ENCODE data around the gene EXOC6B.

Gene EXOC6B

GRCh38 chr2:72734432-72734831 is 91.4 kb downstream of the EXOC6B start:
- no peaks in the 10 kb centered on the region for H3K4me1 ChIP-seq (ENCODE audit: control insufficient read depth in 2 of 2, insufficient read depth in 1 of 2, low read depth in 1 of 2, low read length in 2 of 2)
- H2BK5ac ChIP-seq (ENCODE audit: low read length): no peak overlapping the region
- H3K4me3 ChIP-seq (ENCODE audit: low read length in 2 of 2): no peak overlapping the region
- no peak overlapping the region for H2BK12ac ChIP-seq (ENCODE audit: low read length)
- no peak overlapping the region for H3K14ac ChIP-seq (ENCODE audit: low read length)
- H3K23ac ChIP-seq (ENCODE audit: low read depth, low read length, poor library complexity): no peak overlapping the region
- H4K91ac ChIP-seq (ENCODE audit: low read depth, low read length, poor library complexity): no peak overlapping the region
- no peak overlapping the region for H2AK5ac ChIP-seq (ENCODE audit: low read depth, low read length)
- H2BK120ac ChIP-seq (ENCODE audit: low read depth, low read length): no peak overlapping the region
- no CpG with 5 or more reads among the region's 2 CpGs for WGBS, 2 donors (ENCODE audit: extremely low coverage in 2 of 2, insufficient read length in 2 of 2, insufficient replicate concordance in 1 of 2)
- H2AFZ ChIP-seq (ENCODE audit: low read length): no peak overlapping the region
- no peaks in the 10 kb centered on the region for H3K36me3 ChIP-seq (replicated peaks in 1 of 2; ENCODE audit: control insufficient read depth in 2 of 2, insufficient read depth in 2 of 2, low read length in 2 of 2)
- H3K9me3 ChIP-seq (replicated peaks in 1 of 2; ENCODE audit: control insufficient read depth in 2 of 2, insufficient read depth in 1 of 2, low read depth in 1 of 2, low read length in 2 of 2): no peaks in the 10 kb centered on the region
- H3K18ac ChIP-seq (ENCODE audit: low read length): no peak overlapping the region
- H3K79me1 ChIP-seq (ENCODE audit: low read depth, low read length): no peaks in the 10 kb centered on the region
- H3K9ac ChIP-seq (ENCODE audit: low read depth, low read length, poor library complexity): no peak overlapping the region
- H3K4ac ChIP-seq (ENCODE audit: low read length): no peak overlapping the region
- DNase-seq (ENCODE audit: low spot score): no peak
- H3K4me2 ChIP-seq (ENCODE audit: insufficient read depth, low read length, poor library complexity, severe bottlenecking): no peak overlapping the region
- no peak overlapping the region for H4K8ac ChIP-seq (ENCODE audit: low read depth, low read length)
- H3K27me3 ChIP-seq (ENCODE audit: control insufficient read depth in 3 of 3, insufficient read depth in 3 of 3, low read depth in 1 of 3, low read length in 3 of 3): no peaks in the 10 kb centered on the region
- H3K27ac ChIP-seq (replicated peaks; ENCODE audit: low read length): no peak overlapping the region
- no peak overlapping the region for H2BK15ac ChIP-seq (ENCODE audit: low read length)

- Histone ChIP-seq H2BK120ac (ENCODE audit: low read depth, low read length) (no peak overlapping the region), H2BK5ac (ENCODE audit: low read length) (no peak overlapping the region), H2AK5ac (ENCODE audit: low read depth, low read length) (no peak overlapping the region), H4K8ac (ENCODE audit: low read depth, low read length) (no peak overlapping the region), H4K91ac (ENCODE audit: low read depth, low read length, poor library complexity) (no peak overlapping the region), H3K4me3 (ENCODE audit: low read length in 2 of 2) (no peak overlapping the region), H2AFZ (ENCODE audit: low read length) (no peak overlapping the region), H3K18ac (ENCODE audit: low read length) (no peak overlapping the region), H3K79me1 (ENCODE audit: low read depth, low read length) (no peaks in the 10 kb centered on the region), H3K27ac (replicated peaks; ENCODE audit: low read length) (no peak overlapping the region), H3K27me3 (ENCODE audit: control insufficient read depth in 3 of 3, insufficient read depth in 3 of 3, low read depth in 1 of 3, low read length in 3 of 3) (no peaks in the 10 kb centered on the region), H2BK12ac (ENCODE audit: low read length) (no peak overlapping the region), H3K9ac (ENCODE audit: low read depth, low read length, poor library complexity) (no peak overlapping the region), H3K4ac (ENCODE audit: low read length) (no peak overlapping the region), H3K36me3 (replicated peaks in 1 of 2; ENCODE audit: control insufficient read depth in 2 of 2, insufficient read depth in 2 of 2, low read length in 2 of 2) (no peaks in the 10 kb centered on the region), H3K23ac (ENCODE audit: low read depth, low read length, poor library complexity) (no peak overlapping the region), H3K14ac (ENCODE audit: low read length) (no peak overlapping the region), H2BK15ac (ENCODE audit: low read length) (no peak overlapping the region), H3K9me3 (replicated peaks in 1 of 2; ENCODE audit: control insufficient read depth in 2 of 2, insufficient read depth in 1 of 2, low read depth in 1 of 2, low read length in 2 of 2) (no peaks in the 10 kb centered on the region), H3K4me2 (ENCODE audit: insufficient read depth, low read length, poor library complexity, severe bottlenecking) (no peak overlapping the region), H3K4me1 (ENCODE audit: control insufficient read depth in 2 of 2, insufficient read depth in 1 of 2, low read depth in 1 of 2, low read length in 2 of 2) (no peaks in the 10 kb centered on the region)
- no CpG with 5 or more reads among the region's 2 CpGs for WGBS, 2 donors (ENCODE audit: extremely low coverage in 2 of 2, insufficient read length in 2 of 2, insufficient replicate concordance in 1 of 2)
- DNase-seq (ENCODE audit: low spot score): no peak
Measured at GRCh38 chr2:72731116-72731515, 94.7 kb downstream of the EXOC6B start.

DNA sequence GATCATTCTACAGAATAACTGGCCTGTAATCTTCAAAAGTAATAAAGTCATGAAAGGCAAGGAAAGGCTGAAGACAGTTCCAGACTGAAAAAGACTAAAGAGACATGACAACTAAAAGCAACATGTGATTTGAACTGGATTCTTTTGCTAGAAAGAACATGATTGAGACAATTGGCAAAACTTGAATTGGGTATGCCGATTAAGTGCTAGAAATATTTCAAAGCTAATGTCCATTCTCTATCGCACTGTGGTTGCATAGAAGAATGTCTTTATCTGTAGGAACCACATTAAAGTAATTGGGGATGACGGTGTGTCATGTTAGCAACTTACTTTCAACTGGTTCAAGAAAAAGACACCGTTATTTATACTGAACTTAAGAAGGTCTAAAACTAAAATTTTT is 98.5 kb downstream of the EXOC6B start:
- no CpG with 5 or more reads among the region's 4 CpGs for WGBS, 2 donors (ENCODE audit: extremely low coverage in 2 of 2, insufficient read length in 2 of 2, insufficient replicate concordance in 1 of 2)
- H3K36me3 ChIP-seq (replicated peaks in 1 of 2; ENCODE audit: control insufficient read depth in 2 of 2, insufficient read depth in 2 of 2, low read length in 2 of 2): no peaks in the 10 kb centered on the region
- no peak overlapping the region for H3K4me3 ChIP-seq (ENCODE audit: low read length in 2 of 2)
- no peak overlapping the region for H3K23ac ChIP-seq (ENCODE audit: low read depth, low read length, poor library complexity)
- no peak overlapping the region for H3K9ac ChIP-seq (ENCODE audit: low read depth, low read length, poor library complexity)
- H2BK120ac ChIP-seq (ENCODE audit: low read depth, low read length): no peak overlapping the region
- H3K18ac ChIP-seq (ENCODE audit: low read length): no peak overlapping the region
- no peaks in the 10 kb centered on the region for H3K79me1 ChIP-seq (ENCODE audit: low read depth, low read length)
- no peak overlapping the region for H3K4me2 ChIP-seq (ENCODE audit: insufficient read depth, low read length, poor library complexity, severe bottlenecking)
- H3K14ac ChIP-seq (ENCODE audit: low read length): no peak overlapping the region
- no peaks in the 10 kb centered on the region for H3K27me3 ChIP-seq (ENCODE audit: control insufficient read depth in 3 of 3, insufficient read depth in 3 of 3, low read depth in 1 of 3, low read length in 3 of 3)
- H4K91ac ChIP-seq (ENCODE audit: low read depth, low read length, poor library complexity): no peak overlapping the region
- H2AFZ ChIP-seq (ENCODE audit: low read length): no peak overlapping the region
- H3K4me1 ChIP-seq (ENCODE audit: control insufficient read depth in 2 of 2, insufficient read depth in 1 of 2, low read depth in 1 of 2, low read length in 2 of 2): peaks cover 0 to 2% of the 10 kb centered on the region in 2 donors
- H2BK15ac ChIP-seq (ENCODE audit: low read length): no peak overlapping the region
- H4K8ac ChIP-seq (ENCODE audit: low read depth, low read length): no peak overlapping the region
- H3K27ac ChIP-seq (replicated peaks; ENCODE audit: low read length): no peak overlapping the region
- no peak overlapping the region for H2BK5ac ChIP-seq (ENCODE audit: low read length)
- H2AK5ac ChIP-seq (ENCODE audit: low read depth, low read length): no peak overlapping the region
- no peak overlapping the region for H2BK12ac ChIP-seq (ENCODE audit: low read length)
- H3K4ac ChIP-seq (ENCODE audit: low read length): no peak overlapping the region
- DNase-seq (ENCODE audit: low spot score): no peak
- no peaks in the 10 kb centered on the region for H3K9me3 ChIP-seq (replicated peaks in 1 of 2; ENCODE audit: control insufficient read depth in 2 of 2, insufficient read depth in 1 of 2, low read depth in 1 of 2, low read length in 2 of 2)

- Histone ChIP-seq H3K36me3 (replicated peaks in 1 of 2; ENCODE audit: control insufficient read depth in 2 of 2, insufficient read depth in 2 of 2, low read length in 2 of 2) (no peaks in the 10 kb centered on the region), H2BK15ac (ENCODE audit: low read length) (no peak overlapping the region), H3K14ac (ENCODE audit: low read length) (no peak overlapping the region), H4K8ac (ENCODE audit: low read depth, low read length) (no peak overlapping the region), H3K4me1 (ENCODE audit: control insufficient read depth in 2 of 2, insufficient read depth in 1 of 2, low read depth in 1 of 2, low read length in 2 of 2) (peaks cover 2 to 3% of the 10 kb centered on the region in 2 donors), H3K4ac (ENCODE audit: low read length) (no peak overlapping the region), H2BK120ac (ENCODE audit: low read depth, low read length) (no peak overlapping the region), H3K18ac (ENCODE audit: low read length) (no peak overlapping the region), H3K4me3 (ENCODE audit: low read length in 2 of 2) (no peak overlapping the region), H3K79me1 (ENCODE audit: low read depth, low read length) (no peaks in the 10 kb centered on the region), H2AK5ac (ENCODE audit: low read depth, low read length) (no peak overlapping the region), H3K9ac (ENCODE audit: low read depth, low read length, poor library complexity) (no peak overlapping the region), H3K4me2 (ENCODE audit: insufficient read depth, low read length, poor library complexity, severe bottlenecking) (no peak overlapping the region), H2AFZ (ENCODE audit: low read length) (no peak overlapping the region), H2BK12ac (ENCODE audit: low read length) (no peak overlapping the region), H2BK5ac (ENCODE audit: low read length) (no peak overlapping the region), H3K9me3 (replicated peaks in 1 of 2; ENCODE audit: control insufficient read depth in 2 of 2, insufficient read depth in 1 of 2, low read depth in 1 of 2, low read length in 2 of 2) (no peaks in the 10 kb centered on the region), H3K23ac (ENCODE audit: low read depth, low read length, poor library complexity) (no peak overlapping the region), H3K27me3 (ENCODE audit: control insufficient read depth in 3 of 3, insufficient read depth in 3 of 3, low read depth in 1 of 3, low read length in 3 of 3) (no peaks in the 10 kb centered on the region), H4K91ac (ENCODE audit: low read depth, low read length, poor library complexity) (no peak overlapping the region), H3K27ac (replicated peaks; ENCODE audit: low read length) (no peak overlapping the region)
- no CpG with 5 or more reads among the region's 3 CpGs for WGBS, 2 donors (ENCODE audit: extremely low coverage in 2 of 2, insufficient read length in 2 of 2, insufficient replicate concordance in 1 of 2)
- DNase-seq (ENCODE audit: low spot score): no peak
Measured at GRCh38 chr2:72723769-72724370, 102.0 kb downstream of the EXOC6B start.

Data from neuronal stem cell (in vitro differentiated cells).